Heart left ventricle (tissue), 16 donors: ENCODE results near the gene RAB36. TPM values are rescaled to one million over a fixed set of nuclear protein-coding genes. Genes with fewer than 3 reads are reported as not detected.
A peak's percentile ranks its signal among the peaks of the same experiment; 100 is the strongest.

Source experiments
- ATAC-seq, 4 donors: fragments of 200-7000 bp; cut with Tn5 transposase; one replicate each; pipeline ENCODE4 v1.9.1; 2020 to 2022; ENCODE audit warnings: moderate library complexity in 4 of 4, mild to moderate bottlenecking in 3 of 4, moderate number of reproducible peaks in 1 of 4
- DNase-seq, 5 donors: peaks; one replicate each; pipeline ENCODE4 v3.0.0-alpha.2; 2020
- H3K27ac ChIP-seq, 12 donors: fragments of 200-600 bp; sonication (generic) in 4 of 12; one replicate each; pipeline versions ENCODE4 v1.5.0 to v1.8.0; 2016 to 2022; ENCODE audit warnings: mild to moderate bottlenecking in 2 of 12
- H3K27me3 ChIP-seq, 9 donors: fragments of 200-600 bp; sonication (generic) in 2 of 9; one replicate each; pipeline versions ENCODE4 v1.5.1 to v1.8.0; 2016 to 2022; ENCODE audit warnings: mild to moderate bottlenecking in 3 of 9
- H3K36me3 ChIP-seq, 9 donors: fragments of 200-600 bp; sonication (generic) in 2 of 9; one replicate each; pipeline versions ENCODE4 v1.5.0 to v1.8.0; 2018 to 2022; ENCODE audit warnings: mild to moderate bottlenecking in 2 of 9
- H3K4me1 ChIP-seq, 12 donors: fragments of 200-600 bp; sonication (generic) in 4 of 12; one replicate each; pipeline versions ENCODE4 v1.5.0 to v1.8.0; 2016 to 2022; ENCODE audit warnings: mild to moderate bottlenecking in 3 of 12
- H3K4me3 ChIP-seq, 12 donors: fragments of 200-600 bp; sonication (generic) in 4 of 12; one replicate each; pipeline versions ENCODE4 v1.5.0 to v1.8.0; 2017 to 2022; ENCODE audit warnings: mild to moderate bottlenecking in 9 of 12, moderate library complexity in 4 of 12
- H3K9me3 ChIP-seq, 12 donors: fragments of 200-600 bp; sonication (generic) in 4 of 12; one replicate each; pipeline versions ENCODE4 v1.5.0 to v1.8.0; 2016 to 2022; ENCODE audit warnings: mild to moderate bottlenecking in 1 of 12
- CTCF ChIP-seq, 12 donors: fragments of 200-600 bp; sonication (generic) in 4 of 12; IDR thresholded peaks; one replicate each; pipeline versions ENCODE4 v1.5.0 to v1.8.0; 2018 to 2022; ENCODE audit warnings: antibody characterized with exemption in 12 of 12, mild to moderate bottlenecking in 5 of 12
- POLR2A ChIP-seq, 2 donors: fragments of 450-650 bp; IDR thresholded peaks; one replicate each; pipeline ENCODE4 v1.6.1; 2017; ENCODE audit warnings: antibody characterized with exemption in 2 of 2, mild to moderate bottlenecking in 2 of 2, moderate library complexity in 2 of 2
- WGBS, 4 donors: extraction: QIAGEN DNeasy Blood & Tissue Kit in 2 of 4; methylation state at CpG; one replicate each; pipeline versions ENCODE4 v1.1.5 to v1.1.7; 2013 to 2018; 5-methylcytosine and 5-hydroxymethylcytosine counted together
- intact Hi-C, 10 donors: fragments of 100-400 bp; cut with DNase I; formaldehyde crosslinking; loops; one replicate each; pipeline versions ENCODE4 v1.11.1 to v1.14.2; 2022
- polyA plus RNA-seq, 2 donors: library from polyadenylated mRNA; stranded (reverse); fragments of 200-250 nt; gene quantifications; one replicate each; pipeline ENCODE4 v1.2.3, GENCODE V29; 2013
- total RNA-seq, 9 donors: library from RNA; depleted of rRNA in 2 of 9; stranded (reverse); fragments of >200 nt in 2 of 9; fragmentation: NEBNext Ultra II Directional in 3 of 9; extraction: Animal tissue kit (Norgen Biotek cat#: 25700) in 3 of 9; gene quantifications; one replicate each; pipeline versions ENCODE4 v1.1.0 to v1.2.4, GENCODE V29; 2016 to 2023
- donor health status: ischemic (EF 13 %, LVEDD 7.1; RV severe dilation, severe dysfunction).
- donor health status: healthy with polysubstance abuse.
- donor health status: DM: no; HTN: yes; CAD: no.
- donor health status: DM: no; HTN: no; CAD: no.
- donor health status: ischemic (EF 25% LVEDD 6.9; RV normal size, moderate dysfunction).
- donor health status: ischemic (EF 25% LVEDD 5.7; RV mildly dilated, moderate dysfunction).
- donor health status: healthy.
- donor health status: DM: yes; HTN: yes; CAD: no.
- donor health status: ischemic (EF 35%, LVEDD 5.7; RV mildly dilated, moderate dysfunction).
- donor health status: nonischemic (EF 11% LVEDD 7.7; RV severe dilation, severe dysfunction).
- donor health status: DM: yes; HTN: yes; CAD: no.
- donor health status: PGD.
- donor health status: ischemic (EF 29% LVEDD 5.4; RV normal size, mild dysfunction).
- donor health status: nonischemic (EF 23%, LVEDD 6.1; RV moderate dilation, normal function).

The RAB36 gene
- total and polyA plus RNA-seq, 11 donors = 0.11 to 3.2 (median 0.54) TPM

GRCh38 chr22:23137468-23137867 lies 7.8 kb upstream of the RAB36 start:
- 55 to 72% (median 65%) methylated on average over 3 of the region's 3 CpGs for WGBS, 4 donors
- ATAC-seq = no peak
- intact Hi-C loops = no loop called here
- Histone ChIP-seq H3K27ac (peak overlapping the region in 1 of 12 donors; percentile 61), H3K4me1 (peaks cover 0 to 29% (median 14%) of the 10 kb centered on the region in 12 donors), H3K36me3 (no peaks in the 10 kb centered on the region), H3K4me3 (no peak overlapping the region), H3K27me3 (no peaks in the 10 kb centered on the region), H3K9me3 (no peaks in the 10 kb centered on the region)
- TF ChIP-seq POLR2A (IDR thresholded peaks at IDR 0.05) (no peak), CTCF (IDR thresholded peaks at IDR 0.05) (no peak)
- no peak for DNase-seq

- Histone ChIP-seq H3K4me3 (no peak overlapping the region), H3K4me1 (peaks cover 0 to 34% (median 15%) of the 10 kb centered on the region in 12 donors), H3K9me3 (no peaks in the 10 kb centered on the region), H3K27ac (peak overlapping the region in 1 of 12 donors; percentile 61), H3K36me3 (no peaks in the 10 kb centered on the region), H3K27me3 (no peaks in the 10 kb centered on the region)
- ATAC-seq (no peak), DNase-seq (no peak)
- 68 to 81% (median 74%) methylated on average over 5 of the region's 5 CpGs for WGBS, 4 donors
- TF ChIP-seq POLR2A (IDR thresholded peaks at IDR 0.05) (no peak), CTCF (IDR thresholded peaks at IDR 0.05) (no peak)
- intact Hi-C loops = no loop called here
Observed at GRCh38 chr22:23137905-23138561, 7.2 kb upstream of the RAB36 start.

- no peak for ATAC-seq
- H3K9me3 ChIP-seq = no peaks in the 10 kb centered on the region
- intact Hi-C loops = no loop called here
- no peak overlapping the region for H3K4me3 ChIP-seq
- H3K27ac ChIP-seq = peak overlapping the region in 1 of 12 donors; percentile 61
- peaks cover 0 to 6% (median 0%) of the 10 kb centered on the region in 9 donors for H3K27me3 ChIP-seq
- H3K4me1 ChIP-seq = peaks cover 0 to 36% (median 15%) of the 10 kb centered on the region in 12 donors
- TF ChIP-seq POLR2A (IDR thresholded peaks at IDR 0.05) = no peak
- TF ChIP-seq CTCF (IDR thresholded peaks at IDR 0.05) = no peak
- DNase-seq = no peak
- WGBS, 4 donors = 88 to 97% (median 95%) methylated on average over 12 of the region's 12 CpGs
- no peaks in the 10 kb centered on the region for H3K36me3 ChIP-seq
Observed at GRCh38 chr22:23138584-23139435, 6.5 kb upstream of the RAB36 start.

GRCh38 chr22:23140385-23140784 lies 4.9 kb upstream of the RAB36 start:
- peaks cover 0 to 13% (median 0%) of the 10 kb centered on the region in 9 donors for H3K27me3 ChIP-seq
- H3K36me3 ChIP-seq = no peaks in the 10 kb centered on the region
- H3K9me3 ChIP-seq = no peaks in the 10 kb centered on the region
- DNase-seq (no peak), ATAC-seq (no peak)
- H3K27ac ChIP-seq = no peak overlapping the region
- intact Hi-C loops = no loop called here
- peaks cover 0 to 49% (median 22%) of the 10 kb centered on the region in 12 donors for H3K4me1 ChIP-seq
- TF ChIP-seq POLR2A (IDR thresholded peaks at IDR 0.05) (no peak), CTCF (IDR thresholded peaks at IDR 0.05) (no peak)
- H3K4me3 ChIP-seq = no peak overlapping the region
